Stimulated activated memory B cell treated with anti-CD40 and anti-IgM and Interleukin-4, amounts not matched to agents 10 μg/mL and 1 μg/mL and 100 μg/mL, for 72 hours (primary cell): ENCODE measurements around the gene ARHGAP42.

Experiments used
- ATAC-seq: fragments of 150-1000 bp; cut with Tn5 transposase; 2 replicates; pipeline ENCODE4 v1.10.0; 2021
- H3K27ac Mint-ChIP-seq: one replicate; pipeline ENCODE4 v1.8.0; 2022; ENCODE audit warnings: mild to moderate bottlenecking, mixed read lengths
- H3K27me3 Mint-ChIP-seq: one replicate; pipeline ENCODE4 v1.8.0; 2022; ENCODE audit warnings: mixed read lengths
- H3K36me3 Mint-ChIP-seq: one replicate; pipeline ENCODE4 v1.8.0; 2022; ENCODE audit warnings: mixed read lengths
- H3K4me1 Mint-ChIP-seq: one replicate; pipeline ENCODE4 v1.8.0; 2022; ENCODE audit warnings: mixed read lengths
- H3K4me3 Mint-ChIP-seq: one replicate; pipeline ENCODE4 v1.8.0; 2022; ENCODE audit warnings: mild to moderate bottlenecking, moderate library complexity, mixed read lengths
- H3K9me3 Mint-ChIP-seq: one replicate; pipeline ENCODE4 v1.8.0; 2022; ENCODE audit warnings: mixed read lengths

Gene ARHGAP42

GRCh38 chr11:100920593-100920992 is 233.5 kb downstream of the ARHGAP42 start:
- no peak overlapping the region for H3K27ac Mint-ChIP-seq
- ATAC-seq: no peak
- H3K27me3 Mint-ChIP-seq: no peaks in the 10 kb centered on the region
- H3K9me3 Mint-ChIP-seq: no peaks in the 10 kb centered on the region
- H3K36me3 Mint-ChIP-seq: peaks cover 6% of the 10 kb centered on the region
- no peak overlapping the region for H3K4me3 Mint-ChIP-seq
- H3K4me1 Mint-ChIP-seq: no peaks in the 10 kb centered on the region

DNA sequence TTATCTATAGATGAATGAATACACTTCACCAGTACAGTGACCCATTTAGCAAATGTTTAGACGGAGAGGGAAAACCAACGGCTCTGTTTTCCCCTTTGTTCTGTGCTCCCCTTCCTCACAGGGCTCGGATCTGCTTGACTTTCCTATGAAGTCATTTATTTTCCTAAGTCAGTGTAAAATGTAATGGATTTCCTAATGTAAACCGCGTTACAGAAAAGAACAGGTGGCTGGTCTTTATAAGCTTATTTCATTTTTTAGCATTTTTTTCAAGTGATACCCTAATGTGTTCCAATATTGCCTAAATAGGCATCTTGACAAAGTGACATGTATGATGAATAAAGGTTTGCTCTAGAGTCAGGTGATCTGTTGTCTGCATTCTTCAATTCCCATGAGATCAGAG is 235.0 kb downstream of the ARHGAP42 start:
- Mint-ChIP-seq H3K36me3 (peaks cover 6% of the 10 kb centered on the region), H3K27me3 (no peaks in the 10 kb centered on the region), H3K4me1 (peaks cover 7% of the 10 kb centered on the region), H3K27ac (no peak overlapping the region), H3K9me3 (no peaks in the 10 kb centered on the region), H3K4me3 (no peak overlapping the region)
- ATAC-seq: no peak

GRCh38 chr11:100923555-100923954 is 236.5 kb downstream of the ARHGAP42 start:
- Mint-ChIP-seq H3K36me3 (no peaks in the 10 kb centered on the region), H3K4me1 (peaks cover 7% of the 10 kb centered on the region), H3K9me3 (no peaks in the 10 kb centered on the region), H3K27ac (no peak overlapping the region), H3K4me3 (no peak overlapping the region), H3K27me3 (no peaks in the 10 kb centered on the region)
- ATAC-seq: no peak

GRCh38 chr11:100925935-100926334 is 238.8 kb downstream of the ARHGAP42 start:
- no peak overlapping the region for H3K4me3 Mint-ChIP-seq
- H3K9me3 Mint-ChIP-seq: no peaks in the 10 kb centered on the region
- ATAC-seq: peak; percentile 66
- no peaks in the 10 kb centered on the region for H3K36me3 Mint-ChIP-seq
- H3K27me3 Mint-ChIP-seq: no peaks in the 10 kb centered on the region
- H3K4me1 Mint-ChIP-seq: peaks cover 12% of the 10 kb centered on the region
- H3K27ac Mint-ChIP-seq: no peak overlapping the region

GRCh38 chr11:100927579-100927978 is 240.5 kb downstream of the ARHGAP42 start:
- Mint-ChIP-seq H3K27ac (no peak overlapping the region), H3K27me3 (no peaks in the 10 kb centered on the region), H3K4me3 (no peak overlapping the region), H3K36me3 (no peaks in the 10 kb centered on the region), H3K4me1 (peaks cover 18% of the 10 kb centered on the region), H3K9me3 (no peaks in the 10 kb centered on the region)
- no peak for ATAC-seq

GRCh38 chr11:100928426-100928825 is 241.3 kb downstream of the ARHGAP42 start:
- H3K27ac Mint-ChIP-seq: no peak overlapping the region
- no peaks in the 10 kb centered on the region for H3K36me3 Mint-ChIP-seq
- ATAC-seq: no peak
- no peaks in the 10 kb centered on the region for H3K9me3 Mint-ChIP-seq
- H3K27me3 Mint-ChIP-seq: no peaks in the 10 kb centered on the region
- H3K4me3 Mint-ChIP-seq: no peak overlapping the region
- H3K4me1 Mint-ChIP-seq: peaks cover 20% of the 10 kb centered on the region

- Mint-ChIP-seq H3K36me3 (no peaks in the 10 kb centered on the region), H3K27ac (no peak overlapping the region), H3K4me3 (no peak overlapping the region), H3K9me3 (no peaks in the 10 kb centered on the region), H3K27me3 (no peaks in the 10 kb centered on the region), H3K4me1 (peaks cover 20% of the 10 kb centered on the region)
- ATAC-seq: no peak
These were observed 242.3 kb downstream of the ARHGAP42 start for GRCh38 chr11:100929377-100929776.

DNA sequence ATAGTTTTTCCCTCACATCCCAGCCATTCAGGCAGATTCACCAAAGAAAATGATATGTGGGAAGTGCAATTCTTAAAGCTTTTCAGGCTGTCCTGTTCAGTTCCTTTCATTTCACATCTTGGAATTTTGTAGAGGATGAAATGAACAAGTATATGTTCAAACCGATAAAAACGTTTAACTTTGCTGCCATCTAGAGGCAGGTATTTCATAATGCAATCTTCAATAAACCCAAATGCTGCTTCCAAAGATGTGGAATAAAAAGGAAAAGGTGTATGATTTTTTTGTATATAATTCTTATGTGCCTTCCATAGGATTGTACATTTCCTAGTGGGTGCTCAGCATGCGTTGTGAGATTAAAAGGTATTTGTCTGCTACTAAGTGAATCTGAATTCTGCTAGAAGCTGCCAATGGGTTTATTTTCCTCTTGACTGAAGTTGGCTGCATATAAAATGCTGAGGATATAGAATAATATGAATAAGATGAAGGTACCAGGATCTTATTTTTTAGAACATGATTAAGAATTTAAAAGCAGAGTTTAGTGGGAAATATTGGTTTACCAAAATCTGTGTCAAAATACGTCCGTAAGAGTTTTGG is 243.2 kb downstream of the ARHGAP42 start:
- no peaks in the 10 kb centered on the region for H3K36me3 Mint-ChIP-seq
- no peak overlapping the region for H3K4me3 Mint-ChIP-seq
- ATAC-seq: no peak
- H3K27ac Mint-ChIP-seq: no peak overlapping the region
- H3K9me3 Mint-ChIP-seq: no peaks in the 10 kb centered on the region
- peaks cover 20% of the 10 kb centered on the region for H3K4me1 Mint-ChIP-seq
- no peaks in the 10 kb centered on the region for H3K27me3 Mint-ChIP-seq

- Mint-ChIP-seq H3K4me1 (peaks cover 13% of the 10 kb centered on the region), H3K9me3 (no peaks in the 10 kb centered on the region), H3K27me3 (no peaks in the 10 kb centered on the region), H3K4me3 (no peak overlapping the region), H3K27ac (no peak overlapping the region), H3K36me3 (no peaks in the 10 kb centered on the region)
- peak; percentile 66 for ATAC-seq
These were observed 245.5 kb downstream of the ARHGAP42 start for GRCh38 chr11:100932474-100933100.

DNA sequence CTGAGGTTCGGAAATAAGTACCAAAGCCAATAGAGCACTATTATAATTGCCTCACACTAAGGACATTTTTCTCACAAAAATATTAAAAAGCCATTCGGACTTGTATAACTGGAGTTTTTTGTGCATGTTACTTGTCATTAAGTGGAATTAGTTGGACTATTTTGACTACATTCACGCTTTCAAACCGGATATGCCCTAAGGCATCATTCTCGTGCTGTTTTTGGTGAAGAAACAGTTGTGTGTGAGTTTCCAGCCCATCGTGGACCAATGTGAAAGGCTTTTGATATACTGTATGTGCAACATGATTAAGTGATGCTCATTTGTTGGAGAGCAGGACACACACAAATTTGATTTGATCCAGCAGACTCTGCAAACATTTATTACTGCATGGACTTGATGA is 249.7 kb downstream of the ARHGAP42 start:
- no peak overlapping the region for H3K4me3 Mint-ChIP-seq
- no peak for ATAC-seq
- peaks cover 9% of the 10 kb centered on the region for H3K4me1 Mint-ChIP-seq
- H3K36me3 Mint-ChIP-seq: peaks cover 7% of the 10 kb centered on the region
- no peak overlapping the region for H3K27ac Mint-ChIP-seq
- H3K27me3 Mint-ChIP-seq: no peaks in the 10 kb centered on the region
- H3K9me3 Mint-ChIP-seq: no peaks in the 10 kb centered on the region

GRCh38 chr11:100939571-100939970 is 252.5 kb downstream of the ARHGAP42 start:
- Mint-ChIP-seq H3K27ac (no peak overlapping the region), H3K9me3 (no peaks in the 10 kb centered on the region), H3K4me1 (no peaks in the 10 kb centered on the region), H3K27me3 (no peaks in the 10 kb centered on the region), H3K36me3 (peaks cover 7% of the 10 kb centered on the region), H3K4me3 (no peak overlapping the region)
- ATAC-seq: no peak

DNA sequence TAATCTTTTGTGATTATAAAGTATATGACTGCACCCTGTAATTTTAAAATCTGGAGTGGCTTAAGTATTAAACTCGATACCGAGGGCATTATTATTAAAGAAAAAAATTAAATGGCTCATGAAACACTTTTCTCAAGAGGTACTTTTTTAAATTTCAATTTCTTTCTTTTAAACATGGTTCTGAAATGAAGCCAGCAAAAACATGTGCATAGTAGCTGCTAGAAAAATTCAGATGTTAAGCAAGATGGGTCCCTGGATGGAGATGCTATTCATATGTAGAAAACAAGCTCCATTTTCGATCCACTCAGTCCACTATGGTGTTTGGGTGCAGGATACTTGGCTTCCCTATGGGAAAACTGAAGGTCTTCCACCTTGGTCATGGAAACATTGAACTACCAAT is 253.0 kb downstream of the ARHGAP42 start:
- Mint-ChIP-seq H3K36me3 (peaks cover 7% of the 10 kb centered on the region), H3K27ac (no peak overlapping the region), H3K27me3 (no peaks in the 10 kb centered on the region), H3K4me1 (no peaks in the 10 kb centered on the region), H3K9me3 (no peaks in the 10 kb centered on the region), H3K4me3 (no peak overlapping the region)
- no peak for ATAC-seq

GRCh38 chr11:100941033-100941432 is 253.9 kb downstream of the ARHGAP42 start:
- Mint-ChIP-seq H3K4me1 (no peaks in the 10 kb centered on the region), H3K4me3 (no peak overlapping the region), H3K9me3 (no peaks in the 10 kb centered on the region), H3K36me3 (peaks cover 7% of the 10 kb centered on the region), H3K27me3 (no peaks in the 10 kb centered on the region), H3K27ac (no peak overlapping the region)
- no peak for ATAC-seq

GRCh38 chr11:100942016-100942415 is 254.9 kb downstream of the ARHGAP42 start:
- Mint-ChIP-seq H3K36me3 (peaks cover 7% of the 10 kb centered on the region), H3K4me3 (no peak overlapping the region), H3K4me1 (no peaks in the 10 kb centered on the region), H3K27me3 (no peaks in the 10 kb centered on the region), H3K9me3 (no peaks in the 10 kb centered on the region), H3K27ac (no peak overlapping the region)
- no peak for ATAC-seq

DNA sequence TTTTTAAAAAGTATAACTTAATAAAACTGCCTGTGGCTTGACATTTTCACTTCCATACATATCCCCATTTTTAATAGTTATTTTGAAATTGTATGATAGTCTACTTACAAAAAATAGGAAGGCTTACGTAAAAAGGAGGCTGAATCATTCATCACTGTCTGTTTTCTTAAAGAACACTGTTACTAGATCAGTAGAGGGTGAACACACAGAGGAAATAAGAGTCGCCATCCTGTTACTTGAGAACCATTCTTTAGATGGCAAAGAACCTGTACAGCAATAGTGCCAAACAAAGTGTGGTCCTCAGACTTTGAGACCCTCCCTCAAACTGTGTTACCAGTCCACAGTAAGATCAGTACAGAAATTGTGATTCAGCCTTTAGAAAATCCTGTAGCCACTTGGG is 261.8 kb downstream of the ARHGAP42 start:
- H3K27ac Mint-ChIP-seq: no peak overlapping the region
- no peak for ATAC-seq
- H3K4me3 Mint-ChIP-seq: no peak overlapping the region
- H3K4me1 Mint-ChIP-seq: peaks cover 6% of the 10 kb centered on the region
- H3K36me3 Mint-ChIP-seq: peaks cover 5% of the 10 kb centered on the region
- no peaks in the 10 kb centered on the region for H3K27me3 Mint-ChIP-seq
- H3K9me3 Mint-ChIP-seq: no peaks in the 10 kb centered on the region

- ATAC-seq: no peak
- no peak overlapping the region for H3K27ac Mint-ChIP-seq
- H3K4me3 Mint-ChIP-seq: no peak overlapping the region
- no peaks in the 10 kb centered on the region for H3K9me3 Mint-ChIP-seq
- H3K27me3 Mint-ChIP-seq: no peaks in the 10 kb centered on the region
- peaks cover 6% of the 10 kb centered on the region for H3K4me1 Mint-ChIP-seq
- peaks cover 5% of the 10 kb centered on the region for H3K36me3 Mint-ChIP-seq
These were observed 262.4 kb downstream of the ARHGAP42 start for GRCh38 chr11:100949443-100949842.
